Measurements from ENCODE around the gene TSPAN32. TPM values are rescaled to one million over a fixed set of nuclear protein-coding genes. Genes with fewer than 3 reads are reported as not detected.

Gene TSPAN32
- total and polyA plus RNA-seq, 10 of the 15 experiments (the other 5 are each of a cell fraction or from before 2014, with no cell fraction given): 0.08 TPM; not detected in 9

DNA sequence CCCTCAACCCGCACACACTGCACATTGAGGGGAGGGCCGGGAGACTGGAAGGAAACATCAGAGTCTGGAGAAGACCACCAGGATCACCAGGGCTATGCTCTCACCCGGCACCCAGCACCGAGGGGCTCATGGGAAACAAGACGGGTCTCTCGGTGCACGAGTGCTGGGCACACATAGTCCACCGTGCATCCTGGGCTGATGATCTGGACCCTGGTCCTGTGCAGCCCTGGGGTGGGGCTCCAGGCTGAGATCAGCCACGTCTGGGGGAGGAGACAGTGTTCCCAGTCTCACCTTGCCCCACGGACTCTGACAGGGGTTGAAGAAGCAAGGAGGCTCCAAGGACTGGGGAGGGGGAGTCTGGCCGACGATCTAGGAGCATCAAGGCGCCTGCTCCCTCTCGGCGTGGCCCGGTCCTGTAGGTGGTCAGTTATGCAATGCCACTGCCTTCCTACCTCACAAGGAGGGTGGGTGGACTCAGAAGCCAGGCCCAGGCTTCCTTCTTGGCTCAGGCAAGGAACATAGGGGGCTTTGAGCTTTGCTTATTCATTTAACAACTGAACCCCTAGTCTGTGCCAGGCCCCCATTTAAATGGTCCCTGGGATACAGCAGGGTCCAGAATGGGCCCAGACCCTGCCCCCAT is 63.9 kb downstream of the TSPAN32 start (continued):
- TF ChIP-seq NFYB (IDR thresholded peaks at IDR 0.05; ENCODE audit: insufficient read depth, low read depth, low read length) (no peak), IRF3 (IDR thresholded peaks at IDR 0.05) (no peak)

DNA sequence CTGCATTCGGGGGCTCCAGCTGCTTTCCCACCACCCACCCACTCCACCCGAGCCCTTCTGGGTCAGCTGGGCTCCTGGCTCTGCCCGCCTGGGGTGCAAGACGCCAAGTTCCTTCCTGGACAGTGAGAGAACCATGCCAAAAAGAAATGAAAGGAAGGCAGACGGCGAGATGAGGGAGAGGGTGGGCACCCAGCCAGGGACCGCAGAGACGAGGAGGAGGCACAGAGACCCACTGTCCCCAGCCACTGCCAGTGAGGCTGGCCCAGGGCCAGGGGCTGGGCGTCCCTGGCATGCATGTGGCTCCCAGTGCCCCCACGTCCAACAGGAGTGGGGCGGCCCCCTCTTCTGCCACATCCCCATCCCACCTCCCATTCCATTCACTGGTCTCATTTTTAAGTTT is 64.5 kb downstream of the TSPAN32 start:
- ChIA-PET RAD21 (ENCODE audit: unreplicated experiment) (no interaction called here), CTCF (interaction anchor here (2.0 kb wide), 1 partner anchor 62 kb away, joined by 8 read pairs; no protein-coding TSS in a partner anchor), POLR2A (no interaction called here), SMC1A (ENCODE audit: uncharacterized antibody, unreplicated experiment) (no interaction called here)
- Histone ChIP-seq H3K4me3 (no peak overlapping the region), H3K9ac (ENCODE audit: control insufficient read depth, insufficient read depth, low read length) (no peak overlapping the region), H3K9me3 (replicated peaks; ENCODE audit: control insufficient read depth, insufficient read depth, low read length) (no peaks in the 10 kb centered on the region), H2AFZ (ENCODE audit: control insufficient read depth, low read depth, low read length) (no peak overlapping the region), H3K4me2 (ENCODE audit: control insufficient read depth, insufficient read depth) (no peak overlapping the region), H3K27me3 (replicated peaks in 1 of 2; ENCODE audit: control insufficient read depth in 2 of 2, insufficient read depth in 2 of 2, low read length in 1 of 2) (no peaks in the 10 kb centered on the region; a peak in 2 of 4 replicates), H3K27ac (ENCODE audit: control insufficient read depth, insufficient read depth) (no peak overlapping the region), H3K79me2 (ENCODE audit: control insufficient read depth, insufficient read depth, low read length) (no peaks in the 10 kb centered on the region), H3K36me3 (ENCODE audit: control insufficient read depth in 2 of 2, insufficient read depth in 2 of 2, low read length in 1 of 2) (no peaks in the 10 kb centered on the region), H4K20me1 (ENCODE audit: control insufficient read depth, insufficient read depth) (no peaks in the 10 kb centered on the region), H3K4me1 (ENCODE audit: control insufficient read depth, insufficient read depth, low read length) (no peaks in the 10 kb centered on the region)
- DNase-seq (ENCODE audit: low read depth, low spot score) (no peak), FAIRE-seq (no peak), ATAC-seq (no peak)
- intact Hi-C loops (cut with micrococcal nuclease; ENCODE audit: unreplicated experiment): no loop called here
- no TSS peak for BruUV-seq (replicated peaks)
- in situ Hi-C loops (cut with MboI): no loop called here
- WGBS (ENCODE audit: insufficient coverage, insufficient replicate concordance, low lambda C conversion rate, missing lambda C conversion rate): 19% methylated on average over 11 of the region's 11 CpGs
- TF ChIP-seq, protein P1, sequence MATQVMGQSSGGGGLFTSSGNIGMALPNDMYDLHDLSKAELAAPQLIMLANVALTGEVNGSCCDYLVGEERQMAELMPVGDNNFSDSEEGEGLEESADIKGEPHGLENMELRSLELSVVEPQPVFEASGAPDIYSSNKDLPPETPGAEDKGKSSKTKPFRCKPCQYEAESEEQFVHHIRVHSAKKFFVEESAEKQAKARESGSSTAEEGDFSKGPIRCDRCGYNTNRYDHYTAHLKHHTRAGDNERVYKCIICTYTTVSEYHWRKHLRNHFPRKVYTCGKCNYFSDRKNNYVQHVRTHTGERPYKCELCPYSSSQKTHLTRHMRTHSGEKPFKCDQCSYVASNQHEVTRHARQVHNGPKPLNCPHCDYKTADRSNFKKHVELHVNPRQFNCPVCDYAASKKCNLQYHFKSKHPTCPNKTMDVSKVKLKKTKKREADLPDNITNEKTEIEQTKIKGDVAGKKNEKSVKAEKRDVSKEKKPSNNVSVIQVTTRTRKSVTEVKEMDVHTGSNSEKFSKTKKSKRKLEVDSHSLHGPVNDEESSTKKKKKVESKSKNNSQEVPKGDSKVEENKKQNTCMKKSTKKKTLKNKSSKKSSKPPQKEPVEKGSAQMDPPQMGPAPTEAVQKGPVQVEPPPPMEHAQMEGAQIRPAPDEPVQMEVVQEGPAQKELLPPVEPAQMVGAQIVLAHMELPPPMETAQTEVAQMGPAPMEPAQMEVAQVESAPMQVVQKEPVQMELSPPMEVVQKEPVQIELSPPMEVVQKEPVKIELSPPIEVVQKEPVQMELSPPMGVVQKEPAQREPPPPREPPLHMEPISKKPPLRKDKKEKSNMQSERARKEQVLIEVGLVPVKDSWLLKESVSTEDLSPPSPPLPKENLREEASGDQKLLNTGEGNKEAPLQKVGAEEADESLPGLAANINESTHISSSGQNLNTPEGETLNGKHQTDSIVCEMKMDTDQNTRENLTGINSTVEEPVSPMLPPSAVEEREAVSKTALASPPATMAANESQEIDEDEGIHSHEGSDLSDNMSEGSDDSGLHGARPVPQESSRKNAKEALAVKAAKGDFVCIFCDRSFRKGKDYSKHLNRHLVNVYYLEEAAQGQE (IDR thresholded peaks at IDR 0.05; ENCODE audit: low read depth, low read length): no peak
- TF ChIP-seq IKZF2 (IDR thresholded peaks at IDR 0.05): no peak
- TF ChIP-seq, protein P2, sequence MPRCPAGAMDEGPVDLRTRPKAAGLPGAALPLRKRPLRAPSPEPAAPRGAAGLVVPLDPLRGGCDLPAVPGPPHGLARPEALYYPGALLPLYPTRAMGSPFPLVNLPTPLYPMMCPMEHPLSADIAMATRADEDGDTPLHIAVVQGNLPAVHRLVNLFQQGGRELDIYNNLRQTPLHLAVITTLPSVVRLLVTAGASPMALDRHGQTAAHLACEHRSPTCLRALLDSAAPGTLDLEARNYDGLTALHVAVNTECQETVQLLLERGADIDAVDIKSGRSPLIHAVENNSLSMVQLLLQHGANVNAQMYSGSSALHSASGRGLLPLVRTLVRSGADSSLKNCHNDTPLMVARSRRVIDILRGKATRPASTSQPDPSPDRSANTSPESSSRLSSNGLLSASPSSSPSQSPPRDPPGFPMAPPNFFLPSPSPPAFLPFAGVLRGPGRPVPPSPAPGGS (IDR thresholded peaks at IDR 0.05; ENCODE audit: borderline replicate concordance, insufficient read depth, low read depth, low read length, poor library complexity, severe bottlenecking): no peak
- TF ChIP-seq, protein P3, sequence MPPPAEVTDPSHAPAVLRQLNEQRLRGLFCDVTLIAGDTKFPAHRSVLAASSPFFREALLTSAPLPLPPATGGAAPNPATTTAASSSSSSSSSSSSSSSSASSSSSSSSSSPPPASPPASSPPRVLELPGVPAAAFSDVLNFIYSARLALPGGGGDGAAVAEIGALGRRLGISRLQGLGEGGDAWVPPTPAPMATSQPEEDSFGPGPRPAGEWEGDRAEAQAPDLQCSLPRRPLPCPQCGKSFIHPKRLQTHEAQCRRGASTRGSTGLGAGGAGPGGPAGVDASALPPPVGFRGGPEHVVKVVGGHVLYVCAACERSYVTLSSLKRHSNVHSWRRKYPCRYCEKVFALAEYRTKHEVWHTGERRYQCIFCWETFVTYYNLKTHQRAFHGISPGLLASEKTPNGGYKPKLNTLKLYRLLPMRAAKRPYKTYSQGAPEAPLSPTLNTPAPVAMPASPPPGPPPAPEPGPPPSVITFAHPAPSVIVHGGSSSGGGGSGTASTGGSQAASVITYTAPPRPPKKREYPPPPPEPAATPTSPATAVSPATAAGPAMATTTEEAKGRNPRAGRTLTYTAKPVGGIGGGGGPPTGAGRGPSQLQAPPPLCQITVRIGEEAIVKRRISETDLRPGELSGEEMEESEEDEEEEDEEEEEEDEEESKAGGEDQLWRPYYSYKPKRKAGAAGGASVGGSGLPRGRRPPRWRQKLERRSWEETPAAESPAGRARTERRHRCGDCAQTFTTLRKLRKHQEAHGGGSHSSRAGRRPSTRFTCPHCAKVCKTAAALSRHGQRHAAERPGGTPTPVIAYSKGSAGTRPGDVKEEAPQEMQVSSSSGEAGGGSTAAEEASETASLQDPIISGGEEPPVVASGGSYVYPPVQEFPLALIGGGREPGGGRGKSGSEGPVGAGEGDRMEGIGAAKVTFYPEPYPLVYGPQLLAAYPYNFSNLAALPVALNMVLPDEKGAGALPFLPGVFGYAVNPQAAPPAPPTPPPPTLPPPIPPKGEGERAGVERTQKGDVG (CRISPR knock-in tag; IDR thresholded peaks at IDR 0.05): no peak
- no peak for TF ChIP-seq ZNF687 (IDR thresholded peaks at IDR 0.05)

Measured in GM12878 (cell line).